Vagina (tissue), 2 donors: Measurements from ENCODE around the gene SFXN3. TPM values are rescaled to one million over a fixed set of nuclear protein-coding genes. Genes with fewer than 3 reads are reported as not detected.

Experiments
- DNase-seq, 2 donors: peaks; one replicate each; pipeline ENCODE4 v3.0.0-alpha.2; 2017; ENCODE audit errors: extremely low spot score in 2 of 2
- H3K27ac ChIP-seq: fragments of 200-600 bp; sonication (generic); one replicate; pipeline ENCODE4 v1.5.1; 2019
- H3K27me3 ChIP-seq: fragments of 200-600 bp; sonication (generic); one replicate; pipeline ENCODE4 v1.5.1; 2019
- H3K36me3 ChIP-seq, 2 donors: fragments of 200-600 bp; sonication (generic); one replicate each; pipeline ENCODE4 v1.5.1; 2017 to 2019
- H3K4me1 ChIP-seq: fragments of 200-600 bp; sonication (generic); one replicate; pipeline ENCODE4 v1.5.1; 2019
- H3K4me3 ChIP-seq, 2 donors: fragments of 200-600 bp; sonication (generic); 1 replicate in 1 of 2; 2 replicates in 1 of 2; pipeline ENCODE4 v1.5.1; 2016 to 2019
- H3K9me3 ChIP-seq: fragments of 200-600 bp; sonication (generic); one replicate; pipeline ENCODE4 v1.5.1; 2019
- POLR2A ChIP-seq, 2 donors: fragments of 450-650 bp; IDR thresholded peaks; one replicate each; pipeline ENCODE4 v1.6.1; 2017; ENCODE audit warnings: antibody characterized with exemption in 2 of 2, mild to moderate bottlenecking in 2 of 2, moderate library complexity in 2 of 2
- POLR2AphosphoS5 ChIP-seq, 2 donors: sonication (generic); formaldehyde crosslinking; IDR thresholded peaks; one replicate each; pipeline ENCODE4 v1.9.0; 2017; ENCODE audit warnings: antibody characterized with exemption in 2 of 2, mild to moderate bottlenecking in 2 of 2, low read depth in 1 of 2; ENCODE audit not compliant: insufficient read depth in 1 of 2
- intact Hi-C: fragments of 100-400 bp; cut with DNase I; formaldehyde crosslinking; loops from one replicate; pipeline ENCODE4 v1.15.1; 2023
- total RNA-seq: library from RNA; depleted of rRNA; stranded (reverse); fragments of >200 nt; gene quantifications from one replicate; pipeline ENCODE4 v1.2.3, GENCODE V29; 2016
- TF ChIP-seq, protein P1 (sequence below), 3 experiments: fragments of 450-650 bp in 2 of 3; fragments of 200-600 bp in 1 of 3; sonication (generic) in 1 of 3; IDR thresholded peaks; one replicate each; pipeline ENCODE4 v1.5.1; 2017 to 2019; ENCODE audit warnings: antibody characterized with exemption in 3 of 3, mild to moderate bottlenecking in 2 of 3, moderate library complexity in 2 of 3

The SFXN3 gene
- total RNA-seq, 1 donor from 2014 or later = 95.0 TPM

DNA sequence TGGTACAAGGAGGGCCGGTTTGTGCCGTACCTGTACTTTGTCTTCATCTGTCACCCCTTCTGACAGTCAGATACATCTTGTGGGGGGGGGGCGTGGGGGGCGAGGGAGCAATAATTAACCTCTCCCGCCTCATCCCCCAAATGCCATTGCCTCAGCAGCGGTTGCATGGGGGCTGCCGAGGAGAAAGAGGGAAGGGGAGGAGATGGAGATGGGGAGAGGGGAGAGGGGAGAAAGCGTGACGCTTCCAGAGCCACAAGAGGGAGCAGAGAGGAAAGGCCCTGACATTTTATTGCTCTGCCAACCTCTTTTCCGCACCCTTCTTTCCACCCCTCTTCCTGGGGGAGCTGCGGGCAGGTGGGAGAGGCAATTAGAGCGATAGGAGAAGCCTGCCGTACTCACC is 42.6 kb downstream of the SFXN3 start:
- no peaks in the 10 kb centered on the region for H3K36me3 ChIP-seq
- no peak for DNase-seq
- intact Hi-C loops = no loop called here
- TF ChIP-seq POLR2A (IDR thresholded peaks at IDR 0.05) (no peak), POLR2AphosphoS5 (IDR thresholded peaks at IDR 0.05; ENCODE audit: insufficient read depth in 1 of 2, low read depth in 1 of 2) (no peak)
- TF ChIP-seq, protein P1, sequence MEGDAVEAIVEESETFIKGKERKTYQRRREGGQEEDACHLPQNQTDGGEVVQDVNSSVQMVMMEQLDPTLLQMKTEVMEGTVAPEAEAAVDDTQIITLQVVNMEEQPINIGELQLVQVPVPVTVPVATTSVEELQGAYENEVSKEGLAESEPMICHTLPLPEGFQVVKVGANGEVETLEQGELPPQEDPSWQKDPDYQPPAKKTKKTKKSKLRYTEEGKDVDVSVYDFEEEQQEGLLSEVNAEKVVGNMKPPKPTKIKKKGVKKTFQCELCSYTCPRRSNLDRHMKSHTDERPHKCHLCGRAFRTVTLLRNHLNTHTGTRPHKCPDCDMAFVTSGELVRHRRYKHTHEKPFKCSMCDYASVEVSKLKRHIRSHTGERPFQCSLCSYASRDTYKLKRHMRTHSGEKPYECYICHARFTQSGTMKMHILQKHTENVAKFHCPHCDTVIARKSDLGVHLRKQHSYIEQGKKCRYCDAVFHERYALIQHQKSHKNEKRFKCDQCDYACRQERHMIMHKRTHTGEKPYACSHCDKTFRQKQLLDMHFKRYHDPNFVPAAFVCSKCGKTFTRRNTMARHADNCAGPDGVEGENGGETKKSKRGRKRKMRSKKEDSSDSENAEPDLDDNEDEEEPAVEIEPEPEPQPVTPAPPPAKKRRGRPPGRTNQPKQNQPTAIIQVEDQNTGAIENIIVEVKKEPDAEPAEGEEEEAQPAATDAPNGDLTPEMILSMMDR (IDR thresholded peaks at IDR 0.05) = no peak
- H3K27me3 ChIP-seq = no peaks in the 10 kb centered on the region
- no peaks in the 10 kb centered on the region for H3K4me1 ChIP-seq
- no peaks in the 10 kb centered on the region for H3K9me3 ChIP-seq
- H3K27ac ChIP-seq = no peak overlapping the region
- H3K4me3 ChIP-seq = no peak overlapping the region

DNA sequence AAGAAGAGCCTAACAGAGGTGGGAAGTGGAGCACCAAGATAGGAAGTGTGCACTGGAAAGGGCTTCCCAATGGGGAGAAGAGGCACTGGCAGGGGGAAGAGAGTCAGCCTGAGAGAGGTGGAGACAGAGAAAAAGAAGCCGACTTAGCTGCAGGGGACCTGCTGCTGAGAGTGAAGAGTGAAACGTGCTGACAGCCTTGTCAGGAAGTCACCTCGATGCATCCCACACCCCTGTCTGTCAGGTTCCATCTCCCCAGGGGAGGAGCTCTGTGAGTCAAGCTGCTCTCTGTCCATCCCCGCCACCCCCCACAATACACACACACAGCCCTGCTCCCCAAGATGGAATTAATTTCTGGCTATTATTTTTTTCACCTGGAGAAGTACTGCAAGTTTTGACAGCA is 44.7 kb downstream of the SFXN3 start:
- no peaks in the 10 kb centered on the region for H3K9me3 ChIP-seq
- DNase-seq = no peak
- TF ChIP-seq, protein P1 (IDR thresholded peaks at IDR 0.05) = no peak
- TF ChIP-seq POLR2A (IDR thresholded peaks at IDR 0.05) (no peak), POLR2AphosphoS5 (IDR thresholded peaks at IDR 0.05; ENCODE audit: insufficient read depth in 1 of 2, low read depth in 1 of 2) (no peak)
- no peak overlapping the region for H3K4me3 ChIP-seq
- H3K27ac ChIP-seq = no peak overlapping the region
- intact Hi-C loops = no loop called here
- no peaks in the 10 kb centered on the region for H3K4me1 ChIP-seq
- H3K27me3 ChIP-seq = no peaks in the 10 kb centered on the region
- no peaks in the 10 kb centered on the region for H3K36me3 ChIP-seq

DNA sequence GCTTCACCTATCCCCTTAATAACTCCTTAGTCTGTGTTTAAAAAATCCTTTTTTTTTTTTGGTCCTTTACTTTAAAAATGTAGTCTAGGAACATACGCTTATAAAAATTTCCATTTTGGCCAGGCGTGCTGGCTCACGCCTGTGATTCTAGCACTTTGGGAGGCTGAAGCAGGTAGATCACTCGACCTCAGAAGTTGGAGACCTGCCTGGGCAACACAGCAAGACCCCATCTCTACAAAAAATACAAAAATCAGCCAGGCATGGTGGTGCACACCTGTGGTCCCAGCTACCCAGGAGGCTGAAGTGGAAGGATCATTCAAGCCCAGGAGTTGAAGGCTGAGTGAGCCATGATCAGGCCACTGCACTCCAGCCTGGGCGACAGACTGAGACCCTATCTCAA is 45.6 kb downstream of the SFXN3 start:
- intact Hi-C loops = no loop called here

DNA sequence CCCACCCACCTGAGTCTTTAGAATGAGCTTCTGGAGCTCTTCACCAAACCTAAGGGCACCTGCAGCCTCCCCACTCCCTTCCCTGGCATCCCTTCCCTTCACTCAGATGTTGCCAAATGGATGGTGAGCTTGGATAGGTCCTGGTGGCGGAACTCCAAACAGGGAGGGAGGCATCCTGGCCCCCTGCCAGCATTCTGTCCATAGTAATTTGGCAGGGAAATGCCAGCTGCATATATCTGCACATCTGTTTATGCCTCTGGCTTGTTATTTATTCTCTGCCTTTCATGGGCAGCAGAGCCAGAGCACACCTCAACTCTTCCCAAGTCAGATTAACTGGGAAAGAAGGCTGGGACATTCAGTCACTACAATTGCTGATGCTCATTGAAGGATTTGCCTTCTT is 48.8 kb downstream of the SFXN3 start:
- H3K36me3 ChIP-seq = no peaks in the 10 kb centered on the region
- H3K4me1 ChIP-seq = no peaks in the 10 kb centered on the region
- H3K9me3 ChIP-seq = no peaks in the 10 kb centered on the region
- intact Hi-C loops = no loop called here
- TF ChIP-seq POLR2AphosphoS5 (IDR thresholded peaks at IDR 0.05; ENCODE audit: insufficient read depth in 1 of 2, low read depth in 1 of 2) (no peak), POLR2A (IDR thresholded peaks at IDR 0.05) (no peak)
- TF ChIP-seq, protein P1 (IDR thresholded peaks at IDR 0.05) = no peak
- H3K27ac ChIP-seq = no peak overlapping the region
- H3K27me3 ChIP-seq = no peaks in the 10 kb centered on the region
- DNase-seq = no peak
- no peak overlapping the region for H3K4me3 ChIP-seq

More for the DNA sequence above, 45.6 kb downstream of the SFXN3 start:
- Histone ChIP-seq H3K36me3 (no peaks in the 10 kb centered on the region), H3K4me3 (no peak overlapping the region), H3K9me3 (no peaks in the 10 kb centered on the region), H3K4me1 (no peaks in the 10 kb centered on the region), H3K27ac (no peak overlapping the region), H3K27me3 (no peaks in the 10 kb centered on the region)
- no peak for TF ChIP-seq POLR2A (IDR thresholded peaks at IDR 0.05)
- TF ChIP-seq, protein P1 (IDR thresholded peaks at IDR 0.05) = no peak
- no peak for TF ChIP-seq POLR2AphosphoS5 (IDR thresholded peaks at IDR 0.05; ENCODE audit: insufficient read depth in 1 of 2, low read depth in 1 of 2)
- no peak for DNase-seq

DNA sequence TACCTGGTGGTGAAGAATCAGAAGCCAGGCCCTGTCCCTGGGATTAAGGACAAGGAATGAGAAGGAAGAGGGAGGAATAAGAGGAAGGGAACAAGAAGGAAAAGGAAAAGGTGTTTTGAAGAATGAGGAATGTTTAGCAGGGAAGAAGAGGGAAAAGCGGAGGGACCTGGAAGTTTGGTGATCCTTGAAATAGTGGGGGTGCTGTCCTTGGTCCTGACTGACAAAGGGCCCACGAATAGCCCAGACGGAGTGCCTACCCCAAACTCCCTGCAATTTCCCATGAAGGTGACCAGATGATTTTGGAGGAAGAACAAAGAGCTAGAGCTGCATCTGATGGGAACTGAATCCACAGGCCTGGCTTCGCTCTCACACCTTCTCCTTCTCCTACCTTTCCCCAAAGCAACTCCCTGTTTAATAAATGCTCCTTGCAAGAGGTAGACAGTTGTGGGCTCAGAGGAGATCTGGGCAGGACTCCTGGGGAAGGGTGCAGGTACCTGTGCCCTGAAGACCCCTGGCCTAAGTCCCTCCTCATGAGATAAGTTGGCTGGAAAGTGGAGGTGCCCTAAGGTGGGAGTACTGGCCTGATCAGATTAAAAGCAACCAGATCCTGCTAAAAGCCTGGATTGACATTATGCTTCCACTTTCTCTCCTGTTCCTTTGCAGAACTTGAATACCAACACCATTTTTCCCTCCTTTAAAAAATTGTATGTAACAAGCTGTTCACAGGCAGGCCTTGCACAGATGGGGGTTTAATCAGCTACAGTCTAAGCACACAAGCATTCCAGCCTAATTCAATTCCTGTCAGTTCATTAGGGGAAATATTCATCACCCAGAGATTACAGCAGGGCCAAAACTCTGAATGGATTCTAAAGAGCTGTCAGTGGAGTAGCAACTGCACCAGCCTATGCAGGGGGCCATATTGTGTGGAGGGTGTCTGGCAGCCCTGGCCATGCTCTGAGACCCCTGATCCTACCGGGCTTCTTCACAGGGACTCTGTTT is 50.2 kb downstream of the SFXN3 start:
- H3K27ac ChIP-seq = no peak overlapping the region
- intact Hi-C loops = no loop called here
- H3K27me3 ChIP-seq = no peaks in the 10 kb centered on the region
- H3K4me1 ChIP-seq = no peaks in the 10 kb centered on the region
- no peaks in the 10 kb centered on the region for H3K36me3 ChIP-seq
- H3K4me3 ChIP-seq = no peak overlapping the region
- no peak for TF ChIP-seq POLR2AphosphoS5 (IDR thresholded peaks at IDR 0.05; ENCODE audit: insufficient read depth in 1 of 2, low read depth in 1 of 2)
- no peak for TF ChIP-seq POLR2A (IDR thresholded peaks at IDR 0.05)
- TF ChIP-seq, protein P1 (IDR thresholded peaks at IDR 0.05) = no peak
- no peak for DNase-seq
- no peaks in the 10 kb centered on the region for H3K9me3 ChIP-seq
